Femur (tissue), 1 donor: ENCODE results near the gene COPB2.
A peak's percentile ranks its signal among the peaks of the same experiment; 100 is the strongest.
"Not testable (repeated sequence)": the region's sequence is repeated elsewhere in the genome, so short reads cannot be mapped to it uniquely, and the experiment has no call there.

Source experiments
- DNase-seq: peaks from one replicate; pipeline ENCODE4 v3.0.0-alpha.2; 2017

COPB2 gene

DNA sequence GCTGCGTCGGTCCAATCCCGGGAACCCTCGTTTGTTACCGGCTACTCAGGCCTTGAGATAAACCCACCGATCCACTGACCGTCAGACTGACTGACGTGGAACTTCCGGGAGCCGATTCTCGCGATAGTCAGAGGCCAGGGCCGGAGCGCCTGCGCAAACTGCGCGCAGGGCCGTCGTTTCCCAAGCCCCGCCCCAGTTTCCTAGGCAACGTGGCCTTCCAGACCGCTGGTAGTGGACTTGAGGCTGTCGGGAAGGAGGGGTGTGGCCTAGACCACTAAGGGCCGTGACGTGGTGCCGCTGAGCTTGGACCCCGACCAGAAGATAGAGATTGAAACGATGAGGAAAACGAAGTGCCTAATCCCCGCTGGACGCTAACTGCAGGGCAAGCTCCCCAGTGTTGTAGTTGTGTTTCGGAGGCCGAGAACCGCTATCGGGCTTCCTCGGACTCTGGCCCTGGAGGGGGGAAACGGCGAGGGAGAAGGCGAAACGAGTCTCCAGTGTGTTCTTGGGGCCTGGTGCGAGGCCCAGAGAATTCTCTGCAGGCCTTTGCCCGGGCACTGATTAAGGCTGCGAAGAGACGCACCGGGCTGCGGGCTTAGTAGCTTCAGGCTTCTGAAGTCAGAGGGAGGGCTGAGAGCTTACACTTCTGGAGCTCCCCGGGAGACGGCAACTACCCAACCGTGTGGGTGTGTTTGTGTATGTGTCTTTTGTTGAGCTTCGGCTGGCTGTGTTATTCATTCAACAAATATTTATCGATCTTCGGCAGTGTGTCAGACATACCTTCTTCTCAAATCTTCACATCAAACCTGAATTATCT, at the start of gene COPB2:
COPB2 (minus strand) TSS at position 96 of the 817 bp plus-strand sequence. CDS start 97 bp downstream, outside the sequence.
- peak; percentile 100 for DNase-seq

DNA sequence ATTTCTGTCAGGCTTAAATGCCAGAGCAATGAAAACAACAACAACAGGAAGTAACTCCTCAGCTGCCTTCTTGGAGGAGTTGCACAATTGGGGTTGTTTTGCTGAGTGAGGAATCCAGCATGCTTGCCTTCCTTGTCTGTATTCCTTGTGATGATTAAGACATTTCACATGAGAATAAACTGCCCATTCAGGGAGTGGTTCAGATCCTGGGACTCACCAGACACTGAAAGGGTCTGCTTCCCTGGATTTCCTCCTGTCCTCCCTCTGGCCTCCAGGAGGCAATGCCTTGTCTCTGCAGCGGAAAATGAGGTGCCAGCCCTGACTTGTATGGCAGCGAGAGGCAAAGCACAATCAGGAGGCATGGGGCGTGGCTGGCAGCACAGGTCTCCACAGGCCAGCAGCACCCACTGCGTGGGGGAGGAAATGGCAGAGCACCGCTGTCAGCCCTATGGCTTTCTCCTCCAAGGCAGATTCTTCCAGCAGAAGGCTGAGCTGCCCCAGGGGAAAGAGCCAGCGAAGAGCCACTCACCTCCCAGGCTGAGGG, 45.4 kb upstream of the COPB2 start:
- DNase-seq: no peak

DNA sequence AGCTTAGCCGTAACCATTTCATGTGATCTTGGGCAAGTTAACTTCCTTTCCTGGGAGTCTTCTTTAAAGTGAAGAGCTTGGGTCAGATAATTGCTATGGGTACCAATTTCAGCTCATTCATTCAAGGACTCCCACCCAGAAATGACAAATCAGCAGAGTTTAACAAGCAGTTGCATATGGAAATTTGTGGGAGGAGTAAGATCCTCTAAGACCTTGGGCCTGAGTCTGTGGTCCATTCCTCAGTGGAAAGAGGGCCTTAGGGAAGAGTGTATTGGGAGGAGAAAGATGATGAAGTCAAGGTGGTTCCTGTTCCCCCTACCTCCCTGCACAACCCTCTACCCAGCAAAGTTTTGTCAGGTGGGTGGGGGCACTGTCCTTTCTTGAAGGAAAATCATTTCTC, 44.8 kb upstream of the COPB2 start:
- no peak for DNase-seq

DNA sequence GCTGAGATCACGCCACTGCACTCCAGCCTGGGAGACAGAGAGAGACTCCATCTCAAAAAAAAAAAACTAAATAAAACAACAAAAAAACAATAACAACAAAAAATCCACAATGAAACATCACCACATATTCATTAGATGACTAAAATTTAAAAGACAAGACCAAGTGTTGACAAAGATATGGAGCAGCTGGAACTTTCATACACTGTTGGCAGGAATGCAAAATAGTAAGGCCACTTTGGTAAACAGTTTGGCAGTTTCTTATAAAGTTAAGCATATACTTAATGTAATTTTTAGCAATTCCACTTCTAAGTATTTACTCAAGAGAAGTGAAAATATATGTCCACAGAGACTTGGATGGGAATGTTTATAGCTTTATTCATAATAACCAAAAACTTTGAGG, 43.6 kb upstream of the COPB2 start:
- DNase-seq: no peak

DNA sequence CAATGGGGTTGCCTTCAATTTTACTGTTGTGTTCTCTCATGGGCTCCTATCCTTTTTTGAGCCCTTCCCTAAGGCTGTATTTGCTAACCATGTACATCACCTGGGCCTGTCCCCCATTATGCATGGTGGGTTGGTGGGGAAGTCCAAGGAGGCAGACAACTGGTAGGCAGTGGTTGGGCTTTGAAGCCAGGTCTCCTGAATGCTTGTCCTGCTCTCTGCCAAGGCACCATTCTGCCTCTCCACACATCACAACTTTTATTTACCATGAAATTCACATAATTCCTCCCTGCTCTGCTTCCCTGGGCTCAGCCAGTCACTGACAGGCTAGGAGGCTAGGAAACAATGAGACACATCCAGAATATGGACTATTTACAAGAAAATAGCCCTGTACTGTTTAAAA, 41.0 kb upstream of the COPB2 start:
- no peak for DNase-seq

DNA sequence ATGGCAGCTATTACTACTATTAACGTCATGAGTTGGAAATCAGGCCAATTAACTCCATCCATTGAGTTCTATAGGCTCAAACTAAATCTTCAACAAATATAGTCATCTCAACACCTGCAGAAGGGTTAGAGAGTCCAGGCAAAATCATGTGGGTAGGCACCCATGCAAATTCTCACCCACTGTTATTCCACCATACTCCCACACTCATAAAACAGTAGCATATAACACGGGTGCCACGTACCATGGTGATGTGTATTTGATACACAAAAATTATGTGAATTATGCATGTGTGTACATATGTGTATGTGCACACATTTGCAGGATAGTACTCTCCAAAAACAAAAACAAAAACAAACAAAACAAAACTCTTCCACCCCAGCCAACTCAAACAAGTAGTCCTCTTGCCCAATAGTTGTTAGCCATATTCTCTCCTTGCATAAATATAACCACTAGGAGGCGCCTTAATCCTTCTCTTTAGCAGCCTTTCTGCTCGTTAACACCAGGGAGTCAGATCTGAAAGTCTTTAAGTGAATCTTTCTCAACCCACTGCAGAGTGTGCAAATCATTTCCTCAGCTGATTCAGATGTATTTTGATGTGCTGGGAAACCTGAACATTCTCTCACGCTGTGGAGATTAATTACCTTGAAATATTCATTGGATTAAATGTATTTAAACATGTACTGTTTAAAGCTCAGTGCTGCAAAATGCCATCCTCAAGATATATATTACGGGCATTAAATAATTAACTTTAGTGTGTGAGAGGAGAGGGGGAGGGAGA, 38.0 kb upstream of the COPB2 start:
- no peak for DNase-seq

DNA sequence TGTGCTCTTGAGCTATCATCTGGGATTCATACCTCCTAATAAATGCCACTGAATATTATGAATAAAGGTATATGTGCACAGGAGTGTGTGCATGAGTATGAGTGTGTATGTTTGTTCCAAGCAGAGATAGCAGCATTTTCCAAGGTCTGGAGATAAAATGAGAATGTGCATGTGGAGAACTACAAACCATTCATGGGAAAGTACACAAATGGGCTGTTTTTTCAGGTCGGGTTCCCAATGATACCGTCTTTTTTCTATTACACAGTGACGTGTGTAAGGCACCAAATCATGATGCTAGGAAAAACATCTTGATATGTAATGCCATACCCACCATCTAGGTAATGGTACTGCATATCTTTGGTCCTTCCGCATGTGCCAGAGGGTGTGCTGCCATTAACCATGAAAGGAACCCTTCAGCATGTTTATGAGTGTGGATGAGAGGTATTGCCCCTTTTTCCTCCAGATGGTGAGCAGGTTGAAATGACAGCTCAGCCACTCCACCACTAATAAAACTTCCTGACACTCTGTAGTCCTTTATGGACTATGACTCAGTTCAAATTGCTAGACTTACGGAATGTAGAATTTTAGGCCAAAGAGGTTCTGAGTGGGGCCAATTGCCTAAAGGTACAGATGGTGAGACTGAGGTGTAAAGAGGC, 36.4 kb upstream of the COPB2 start:
- no peak for DNase-seq

DNA sequence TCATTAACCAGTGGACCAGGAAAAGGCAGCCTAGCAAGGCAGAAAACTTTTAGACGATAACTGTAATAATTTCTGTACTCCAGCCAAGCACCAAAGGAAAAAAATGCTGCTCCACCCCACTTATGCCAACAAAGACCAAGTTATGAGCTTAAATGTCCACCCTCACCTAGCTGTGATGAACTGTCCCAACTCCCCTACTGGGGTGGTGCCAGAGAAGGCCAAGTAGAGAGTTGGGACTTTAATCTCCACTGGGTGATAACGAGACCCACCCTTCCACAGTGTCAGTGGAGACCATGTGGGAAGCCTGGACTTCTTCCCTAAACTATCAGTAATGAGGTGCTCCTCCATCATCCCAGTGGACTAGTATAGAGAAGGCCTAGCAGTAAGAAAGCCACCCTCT, 33.8 kb upstream of the COPB2 start:
- DNase-seq: no peak

DNA sequence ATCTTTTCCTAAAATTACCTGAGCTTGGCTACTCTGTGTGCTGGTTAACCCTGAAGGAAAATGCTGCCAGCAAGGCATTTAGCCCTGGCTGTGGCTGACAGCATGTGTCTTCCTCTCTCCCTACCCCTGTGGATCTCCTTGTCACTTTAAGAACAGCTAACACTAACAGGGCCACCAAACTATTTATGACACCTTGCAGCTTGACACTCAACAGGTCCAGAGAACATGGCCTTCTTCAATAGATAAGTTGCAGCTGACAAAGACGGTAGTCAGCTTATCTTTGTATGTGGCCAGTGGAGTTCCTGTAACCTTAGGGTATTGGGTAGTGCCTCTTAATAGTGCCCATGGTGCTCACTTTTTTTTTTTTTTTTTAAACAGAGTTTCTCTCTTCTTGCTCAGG, 32.0 kb upstream of the COPB2 start:
- no peak for DNase-seq

DNA sequence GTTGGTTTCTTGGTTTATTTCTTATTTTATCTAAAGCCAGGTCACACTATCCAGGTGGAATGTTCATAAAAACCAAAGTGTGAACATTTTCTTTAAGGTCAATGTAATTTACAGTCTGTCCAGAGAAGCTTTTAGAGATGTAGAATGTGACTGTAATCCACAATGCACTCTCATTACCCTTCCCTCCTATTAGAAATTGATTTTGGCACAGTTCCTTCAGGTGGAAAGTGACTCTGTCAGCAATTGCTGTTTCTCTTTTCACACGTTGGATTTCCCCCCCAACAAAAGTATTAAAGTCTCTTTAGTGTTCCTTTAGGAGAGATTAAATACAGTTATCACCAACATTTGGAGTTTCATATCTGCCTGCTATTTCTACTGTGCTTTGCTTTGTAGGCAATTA, 31.6 kb upstream of the COPB2 start:
- DNase-seq: no peak

DNA sequence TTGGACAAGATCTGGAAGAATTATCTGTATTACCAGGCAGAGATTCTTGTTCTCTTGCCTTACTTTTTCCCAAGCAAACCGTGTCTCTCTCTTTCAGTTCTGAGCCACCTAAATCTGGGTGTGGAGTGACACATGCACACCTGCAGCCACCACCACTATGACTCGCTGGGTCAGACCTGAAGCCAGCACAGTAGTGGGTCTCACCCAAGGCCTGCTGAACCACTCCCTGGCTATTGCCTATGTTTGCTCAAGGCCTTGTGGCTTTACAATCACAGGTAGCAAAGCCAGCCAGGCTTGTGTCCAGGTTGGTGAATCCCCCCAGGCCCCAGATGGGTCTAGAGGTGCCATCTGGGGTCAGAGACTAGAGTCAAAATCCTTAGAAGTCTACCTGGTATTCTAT, 28.7 kb upstream of the COPB2 start:
- no peak for DNase-seq

DNA sequence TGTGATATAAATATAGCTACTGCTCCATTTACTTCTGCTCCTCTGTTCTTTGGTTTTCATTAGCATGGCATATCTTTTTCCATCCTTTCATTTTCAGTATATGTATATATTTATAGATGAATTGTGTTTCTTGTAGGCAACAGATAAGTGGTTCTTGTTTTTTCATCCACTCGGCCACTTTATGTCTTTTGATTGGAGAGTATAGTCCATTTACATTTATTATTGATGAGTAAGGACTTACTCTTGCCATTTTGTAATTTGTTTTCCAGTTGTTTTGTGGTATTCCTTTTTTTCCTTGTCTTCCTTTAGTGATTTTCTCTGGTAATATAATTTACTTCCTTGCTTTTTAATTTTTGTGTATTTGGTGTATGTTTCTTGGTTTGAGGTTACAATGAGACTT, 26.8 kb upstream of the COPB2 start:
- DNase-seq: no peak

DNA sequence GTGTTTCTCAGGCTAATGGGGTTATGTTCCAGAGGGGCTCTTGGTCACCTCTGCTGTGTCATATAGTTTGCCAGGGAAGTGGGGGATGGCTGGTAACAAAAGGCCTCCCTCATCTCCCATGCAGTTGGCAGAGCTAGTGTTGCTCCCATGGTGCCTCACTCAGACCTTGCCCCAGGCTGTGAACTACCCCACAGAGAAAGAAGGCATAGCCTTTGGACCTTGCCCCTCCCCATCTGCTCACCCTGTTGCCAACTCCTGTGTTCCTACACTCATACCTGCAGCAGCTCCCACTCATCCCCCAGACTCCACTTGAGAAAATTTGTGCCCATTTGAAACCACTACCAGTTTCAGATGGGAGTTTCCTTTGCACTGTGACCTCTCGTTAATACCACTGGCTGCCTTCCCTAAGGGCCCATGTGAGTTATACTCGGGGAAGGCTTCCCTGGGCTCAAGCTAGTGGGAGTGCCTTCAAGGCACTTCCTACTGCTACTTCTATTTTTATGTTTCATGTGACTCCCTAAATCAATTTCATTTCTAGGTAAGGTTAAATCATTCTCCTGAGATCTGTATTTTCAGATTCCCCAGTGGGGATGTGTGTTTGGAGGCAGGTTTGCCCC, 25.3 kb upstream of the COPB2 start:
- no peak for DNase-seq

DNA sequence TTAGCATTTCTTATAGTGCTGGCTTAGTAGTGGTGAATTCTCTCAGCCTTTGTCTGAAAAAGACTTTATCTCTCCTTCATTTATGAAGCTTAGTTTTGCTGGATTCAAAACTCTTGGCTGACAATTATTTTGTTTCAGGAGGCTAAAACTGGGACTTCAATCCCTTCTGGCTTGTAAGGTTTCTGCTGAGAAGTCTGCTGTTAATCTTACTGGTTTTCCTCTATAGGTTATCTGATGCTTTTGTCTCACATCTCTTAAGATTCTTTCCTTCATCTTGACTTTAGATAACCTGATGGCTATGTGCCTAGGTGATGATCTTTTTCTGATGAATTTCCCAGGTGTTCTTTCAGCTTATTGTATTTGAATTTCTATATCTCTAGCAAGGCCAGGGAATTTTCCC, 23.4 kb upstream of the COPB2 start:
- DNase-seq: not testable (repeated sequence)

DNA sequence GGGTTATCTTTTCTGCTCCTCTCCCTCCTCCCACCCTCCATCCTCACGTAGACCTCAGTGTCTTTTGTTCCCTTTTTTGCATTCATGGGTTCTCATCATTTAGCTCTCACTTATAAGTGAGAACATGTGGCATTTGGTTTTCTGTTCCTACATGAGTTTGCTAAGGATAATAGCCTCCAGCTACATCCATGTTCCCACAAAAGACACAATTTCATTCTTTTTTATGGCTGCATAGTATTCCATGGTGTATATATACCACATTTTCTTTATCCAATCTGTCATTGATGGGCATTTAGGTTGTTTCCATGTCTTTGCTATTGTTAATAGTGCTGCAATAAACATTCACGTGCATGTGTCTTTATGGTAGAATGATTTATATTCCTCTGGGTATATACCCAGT, 11.7 kb upstream of the COPB2 start:
- not testable (repeated sequence) for DNase-seq

DNA sequence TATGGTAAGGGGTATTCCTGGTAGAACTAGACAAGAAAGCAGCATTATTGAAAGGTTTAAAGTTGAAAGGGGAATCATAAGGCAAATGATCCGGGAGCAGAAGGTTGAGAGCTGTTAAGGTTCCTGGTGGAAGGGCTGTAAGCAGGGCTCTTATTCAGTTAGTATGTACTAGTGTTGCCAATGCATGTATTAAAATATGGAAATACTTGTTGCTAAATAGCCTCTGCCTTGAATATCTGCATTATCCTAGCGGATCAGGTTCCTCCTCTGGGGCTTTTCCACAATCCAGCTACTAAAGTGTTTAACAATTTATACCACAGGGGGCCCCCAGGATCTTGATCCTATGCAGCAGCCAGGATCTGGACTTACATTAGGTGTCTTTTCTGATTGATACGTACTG, 7.3 kb upstream of the COPB2 start:
- DNase-seq: no peak

DNA sequence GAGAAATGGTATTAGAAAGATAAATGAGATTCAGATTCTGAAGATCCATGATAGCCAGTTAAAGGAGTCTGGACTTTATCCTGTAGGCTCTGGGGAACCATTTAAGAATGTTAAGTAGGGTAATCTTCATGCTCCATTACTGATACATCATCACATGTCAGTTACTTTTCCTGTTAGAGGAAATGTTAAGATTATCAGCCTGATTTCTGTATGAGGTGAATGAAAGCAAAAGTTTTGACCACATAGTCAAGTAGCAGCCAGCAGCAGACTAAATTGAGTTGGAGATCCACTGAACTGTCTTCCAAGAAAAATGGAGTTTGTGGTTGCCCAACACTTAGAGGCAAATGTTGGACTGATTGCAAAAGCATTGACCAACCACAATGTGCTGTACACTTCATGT, 4.7 kb upstream of the COPB2 start:
- no peak for DNase-seq

DNA sequence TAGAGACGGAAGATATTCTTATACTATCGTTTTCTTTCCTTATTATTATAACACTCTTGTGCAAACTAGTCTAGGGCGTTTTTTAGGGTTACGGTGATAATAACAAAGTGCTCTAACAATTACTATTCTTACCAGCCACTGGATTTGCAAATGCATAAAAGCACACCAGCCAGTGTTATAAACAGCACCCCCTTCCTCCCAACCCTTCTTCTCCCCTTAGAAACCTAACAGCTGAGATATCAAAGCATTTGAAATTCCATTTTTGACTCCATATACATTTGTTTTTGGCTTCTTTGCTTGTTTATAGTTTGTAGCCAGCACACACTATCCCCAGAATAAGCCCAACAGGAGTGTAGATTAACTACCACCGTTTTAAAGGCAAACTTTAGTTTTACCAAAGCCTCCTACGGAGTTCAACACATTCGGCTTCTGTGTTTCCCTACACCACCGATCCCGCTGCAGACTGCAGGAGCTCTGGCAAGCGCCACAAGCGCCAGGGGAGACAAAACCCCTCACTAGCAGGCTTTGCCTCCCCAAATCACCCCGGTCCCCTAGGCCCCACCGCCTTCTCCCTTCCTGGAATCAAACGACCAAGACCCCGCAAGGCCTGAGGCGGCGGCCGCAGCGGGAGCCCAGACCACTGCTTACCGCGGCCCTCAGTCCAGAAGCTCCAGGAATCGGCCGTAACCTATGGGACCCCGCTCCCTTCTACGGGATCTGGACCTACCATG, 461 bp downstream of the COPB2 start:
- DNase-seq: no peak

DNA sequence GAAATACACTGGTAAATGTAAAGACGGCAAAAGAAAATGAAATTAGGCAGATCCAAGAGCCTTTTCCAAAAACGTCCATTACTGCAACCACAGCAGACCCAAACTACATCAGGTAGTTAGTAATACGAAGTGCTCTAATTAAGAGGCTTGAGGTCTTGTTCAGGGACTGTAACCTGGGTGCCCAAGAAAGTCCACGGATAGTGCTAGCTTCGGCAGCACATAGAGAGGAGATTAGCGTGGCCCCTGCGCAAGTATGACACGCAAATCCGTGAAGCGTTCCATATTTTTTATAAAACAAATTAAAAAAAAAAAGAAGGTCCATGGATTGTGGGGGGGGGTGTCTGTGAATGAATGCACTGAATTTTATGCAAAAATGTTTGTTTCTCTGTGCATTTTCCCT, 1.4 kb downstream of the COPB2 start:
- DNase-seq: no peak

DNA sequence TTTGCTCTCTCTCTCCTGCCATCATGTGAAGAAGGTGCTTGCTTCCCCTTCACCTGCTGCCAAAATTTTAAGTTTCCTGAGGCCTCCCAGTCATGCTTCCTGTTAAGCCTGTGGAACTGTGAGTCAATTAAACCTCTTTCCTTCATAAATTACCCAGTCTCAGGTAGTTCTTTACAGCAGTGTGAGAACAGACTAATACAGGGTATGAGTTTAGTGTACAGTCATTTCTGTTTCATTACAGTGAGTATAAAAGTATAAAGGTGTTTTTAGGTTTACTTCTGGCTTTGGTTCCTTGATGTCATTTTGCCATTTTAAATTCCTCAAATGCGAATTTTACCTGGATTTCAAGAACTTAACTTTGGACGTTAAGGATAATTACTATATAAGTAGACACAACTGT, 7.2 kb downstream of the COPB2 start:
- DNase-seq: not testable (repeated sequence)

DNA sequence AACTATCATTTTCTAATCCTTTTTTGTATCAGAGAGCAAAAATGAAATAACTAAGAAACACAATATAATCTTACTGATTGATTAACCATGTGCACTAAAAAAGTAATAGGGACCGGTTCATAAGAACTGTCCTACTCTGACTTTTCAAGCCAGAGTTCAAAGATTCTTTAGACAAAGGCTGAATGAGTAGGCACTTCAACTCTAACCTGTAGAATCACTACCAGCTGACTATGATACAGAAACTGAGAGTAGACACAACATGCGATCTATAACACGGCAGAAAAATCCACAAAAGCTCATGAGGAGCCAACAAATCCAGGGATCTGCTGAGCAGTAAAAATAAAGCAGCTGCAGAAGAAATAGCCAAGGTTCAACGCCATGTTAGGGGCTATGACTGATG, 8.9 kb downstream of the COPB2 start:
- DNase-seq: no peak

DNA sequence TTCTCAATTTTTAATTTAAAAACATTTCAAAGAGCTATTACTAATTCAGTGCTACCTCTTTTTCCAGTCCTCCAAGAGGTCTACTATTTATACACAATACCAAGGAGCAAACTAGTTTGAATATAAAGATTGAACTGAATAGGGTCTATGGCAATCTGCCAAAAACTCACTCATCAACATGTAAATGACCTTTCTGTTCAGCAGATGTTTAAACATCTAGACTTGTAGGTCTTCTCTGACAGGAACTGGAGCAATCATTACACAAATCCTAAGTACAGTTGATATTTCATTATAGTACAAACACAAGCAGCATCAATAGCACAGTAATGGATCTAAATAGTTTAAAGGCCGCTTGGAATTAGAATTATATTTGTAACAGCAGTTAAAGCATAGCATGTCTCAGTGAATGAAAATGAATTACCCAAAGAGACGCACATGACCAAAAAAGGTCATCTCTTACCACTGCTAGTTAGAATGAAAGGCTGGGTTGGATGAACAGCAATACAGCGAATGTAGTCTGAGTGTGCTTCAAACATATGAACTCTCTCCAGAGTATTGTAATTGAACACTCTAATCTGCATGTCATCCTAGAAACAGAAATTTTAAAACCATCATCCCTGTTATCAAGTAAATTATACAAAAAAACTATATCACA, 10.7 kb downstream of the COPB2 start:
- no peak for DNase-seq
